Activated gamma-delta T cell treated with Interleukin-2 at 50 U/mL for 16 hours (primary cell): ENCODE data around the gene PRX.
"Not testable (repeated sequence)": the region's sequence is repeated elsewhere in the genome, so short reads cannot be mapped to it uniquely, and the experiment has no call there.

ENCODE experiments used
- DNase-seq: peaks from one replicate; pipeline ENCODE4 v3.0.0-alpha.2; 2020

The PRX gene

DNA sequence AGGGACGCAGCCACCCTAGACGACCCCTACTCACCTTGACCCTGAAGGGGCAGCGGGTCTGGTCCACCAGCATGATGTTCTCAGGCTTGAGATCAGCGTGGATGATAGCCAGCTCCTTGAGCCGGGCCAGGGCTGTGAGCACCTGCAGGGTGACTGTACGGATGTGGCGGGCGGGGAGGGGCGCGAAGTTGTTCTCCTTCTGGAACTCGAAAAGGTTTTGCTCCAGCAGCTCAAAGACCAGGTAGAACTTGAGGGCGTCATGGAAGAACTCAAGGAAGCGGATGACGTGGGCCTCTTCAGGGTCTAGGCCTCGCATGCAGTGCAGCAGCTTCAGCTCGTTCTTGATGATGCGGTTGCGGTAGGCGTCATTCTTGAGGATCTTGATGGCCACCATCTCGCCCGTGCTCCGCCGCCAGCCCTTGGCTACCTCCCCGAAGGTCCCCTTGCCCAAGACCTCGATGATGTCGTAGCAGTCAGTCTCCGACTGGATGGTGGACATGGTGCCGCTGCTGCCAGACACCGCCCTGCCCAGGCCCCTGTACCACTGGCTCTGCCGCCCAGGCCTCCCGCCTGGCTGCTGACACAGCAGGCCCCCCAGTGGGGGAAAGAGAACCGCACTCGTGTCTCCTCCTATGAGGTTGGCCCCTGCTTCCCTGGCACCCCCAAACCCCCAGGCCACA lies 23.6 kb downstream of the PRX start:
- DNase-seq, result no peak

DNA sequence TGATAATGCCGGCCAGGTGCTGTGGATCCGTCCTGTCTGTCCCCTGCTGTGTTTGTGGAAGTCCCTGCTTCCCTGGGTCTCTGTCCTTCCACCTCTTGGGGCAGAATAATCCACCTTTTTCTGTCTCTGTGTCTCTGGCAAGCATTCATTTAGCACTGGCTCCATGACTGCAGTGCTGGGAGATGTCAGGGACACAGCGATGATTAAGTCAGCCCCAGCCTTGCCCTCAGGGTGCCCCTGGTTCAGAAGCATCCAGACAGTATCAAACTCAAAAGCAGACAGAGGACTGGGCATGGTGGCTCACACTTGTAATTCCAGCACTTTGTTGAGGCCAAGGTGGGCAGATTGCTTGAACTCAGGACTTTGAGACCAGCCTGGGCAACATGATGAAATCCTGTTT lies 24.7 kb downstream of the PRX start:
- DNase-seq, result no peak

DNA sequence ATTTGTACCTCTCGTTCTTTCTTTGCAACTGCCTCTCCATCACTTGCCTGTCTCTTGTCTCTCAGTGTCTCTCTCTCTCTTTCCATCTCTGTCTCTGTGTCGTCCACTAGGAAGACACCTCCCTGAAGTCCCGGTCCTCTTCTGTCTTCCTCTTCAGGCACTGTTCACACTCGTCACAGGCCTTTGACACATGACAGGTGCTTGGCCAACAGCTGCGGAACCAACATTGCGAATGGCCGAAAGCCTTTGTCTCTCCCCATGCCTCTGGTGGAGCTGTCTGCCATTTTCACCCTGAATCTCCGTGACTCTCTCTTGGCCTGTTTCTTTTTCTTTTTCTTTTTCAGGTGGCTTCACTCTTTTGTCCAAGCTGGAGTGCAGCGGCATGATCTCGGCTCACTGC lies 26.0 kb downstream of the PRX start:
- DNase-seq, result no peak

DNA sequence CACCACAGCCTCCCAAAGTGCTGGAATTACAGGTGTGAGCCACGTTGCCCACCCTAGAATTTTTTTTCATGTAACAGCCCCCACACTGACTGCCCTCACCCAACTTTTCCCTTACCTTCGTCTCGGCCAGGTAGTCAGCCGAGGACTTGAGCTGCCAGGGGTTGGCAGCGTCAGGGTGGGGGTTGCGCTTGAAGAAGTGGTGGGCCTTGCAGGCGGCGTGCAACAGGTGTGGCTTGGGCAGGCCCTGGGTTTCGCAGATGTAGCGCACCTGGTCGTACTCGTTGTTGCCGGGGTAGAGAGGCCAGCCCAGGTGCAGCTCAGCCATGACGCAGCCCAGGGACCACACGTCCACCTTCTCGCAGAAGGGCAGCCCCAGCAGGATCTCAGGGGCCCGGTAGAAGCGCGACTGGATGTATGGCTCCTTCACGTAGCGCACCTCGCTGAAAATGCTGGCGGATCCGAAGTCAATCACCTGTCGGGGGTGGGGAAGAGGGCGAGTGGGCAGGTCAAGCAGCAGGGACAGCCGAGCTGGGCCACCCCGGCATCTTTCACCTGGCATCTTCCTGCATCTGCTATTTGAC lies 29.4 kb downstream of the PRX start:
- DNase-seq, result no peak

DNA sequence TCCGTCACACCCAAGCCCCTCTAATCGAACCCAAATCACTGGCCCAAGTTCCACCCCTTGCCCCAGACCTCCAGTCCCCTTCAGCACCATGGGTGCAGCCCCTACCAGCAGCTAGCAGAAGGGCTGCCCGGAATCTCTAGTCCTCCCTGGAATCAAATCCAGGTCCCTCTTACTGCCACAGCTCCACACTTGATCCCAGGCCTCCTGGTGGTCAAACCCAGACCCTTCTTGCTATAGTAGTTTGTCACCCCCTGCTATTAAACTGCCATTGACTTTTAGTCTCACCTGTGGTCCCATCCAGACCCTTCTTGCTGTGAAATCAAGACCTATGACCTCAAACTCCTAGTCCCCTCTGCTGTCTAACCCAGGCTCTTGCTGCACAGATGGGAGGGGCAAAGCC lies 31.9 kb downstream of the PRX start:
- no peak for DNase-seq

DNA sequence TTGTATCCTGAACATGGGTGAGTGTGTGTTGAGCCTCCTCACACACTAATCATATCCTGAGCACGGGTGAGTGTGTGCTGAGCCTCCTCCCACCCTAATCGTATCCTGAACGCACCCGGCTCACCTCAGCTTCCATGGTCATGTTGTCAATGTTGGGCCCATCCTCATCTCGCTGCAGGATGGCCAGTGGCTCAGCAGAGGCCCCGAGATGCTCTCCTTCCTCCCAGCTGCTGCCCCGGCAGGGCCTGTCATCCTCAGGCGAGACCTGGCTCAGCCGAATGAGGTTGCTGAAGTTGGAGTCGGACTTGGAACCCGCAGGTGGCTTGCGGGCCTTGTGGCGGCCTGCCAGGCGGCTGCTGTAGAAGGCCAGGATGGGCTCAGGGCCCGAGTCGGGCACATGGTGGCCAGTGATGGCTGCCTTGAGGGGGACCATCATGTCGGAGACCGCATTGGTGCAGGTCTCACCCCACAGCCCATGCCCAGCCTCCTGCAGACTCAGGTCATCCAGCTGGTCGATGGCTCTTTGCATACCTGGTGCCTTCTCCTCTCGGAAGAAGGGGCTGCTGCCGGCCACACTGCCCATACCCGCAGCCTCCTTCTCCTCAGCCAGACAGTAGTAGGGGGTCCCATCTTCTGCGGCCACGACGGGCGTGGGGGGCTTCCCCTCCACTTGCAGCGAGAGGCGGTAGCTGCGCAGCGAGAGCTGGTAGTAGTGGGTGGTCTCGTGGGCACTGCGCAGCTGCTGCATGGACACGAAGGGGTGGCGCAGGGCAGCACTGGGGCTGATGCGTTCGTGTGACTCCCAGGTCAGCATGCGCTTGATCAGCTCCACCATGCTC lies 32.8 kb downstream of the PRX start:
- no peak for DNase-seq

DNA sequence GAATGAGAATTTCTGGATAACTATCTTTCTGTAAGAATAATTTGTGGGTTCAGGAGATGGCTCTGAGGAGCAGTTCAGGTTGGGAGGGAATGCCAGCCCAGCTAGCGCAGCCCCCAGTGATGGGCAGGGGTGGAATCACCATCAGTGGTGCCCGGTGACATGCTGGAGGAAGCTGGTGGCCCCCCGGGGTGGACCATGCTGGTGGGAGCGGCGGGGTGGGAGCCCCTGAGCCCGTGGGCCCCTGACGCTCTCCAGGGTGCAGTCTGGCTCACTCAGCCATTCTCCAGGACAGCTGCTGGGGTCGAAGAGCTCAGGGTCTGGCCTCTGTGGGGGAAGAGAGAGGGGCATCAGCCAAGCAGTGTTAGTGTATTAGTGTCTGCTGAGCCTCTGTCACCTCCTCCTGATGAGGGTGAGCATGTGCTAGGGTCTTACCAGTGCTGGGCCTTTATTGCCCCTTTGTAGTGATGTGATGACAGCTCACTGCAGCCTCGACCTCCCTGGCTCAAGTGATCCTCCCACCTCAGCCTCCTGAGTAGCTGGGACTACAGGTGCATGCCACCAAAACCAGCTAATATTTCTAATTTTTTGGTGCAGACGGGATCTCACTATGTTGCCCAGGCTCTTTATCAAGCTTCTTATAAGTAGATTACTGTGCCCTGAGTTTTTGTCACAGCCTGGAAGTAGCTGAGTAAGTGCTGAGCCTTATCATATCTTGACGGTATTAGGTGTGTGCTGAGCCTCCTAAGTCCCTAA lies 33.6 kb downstream of the PRX start:
- no peak for DNase-seq

DNA sequence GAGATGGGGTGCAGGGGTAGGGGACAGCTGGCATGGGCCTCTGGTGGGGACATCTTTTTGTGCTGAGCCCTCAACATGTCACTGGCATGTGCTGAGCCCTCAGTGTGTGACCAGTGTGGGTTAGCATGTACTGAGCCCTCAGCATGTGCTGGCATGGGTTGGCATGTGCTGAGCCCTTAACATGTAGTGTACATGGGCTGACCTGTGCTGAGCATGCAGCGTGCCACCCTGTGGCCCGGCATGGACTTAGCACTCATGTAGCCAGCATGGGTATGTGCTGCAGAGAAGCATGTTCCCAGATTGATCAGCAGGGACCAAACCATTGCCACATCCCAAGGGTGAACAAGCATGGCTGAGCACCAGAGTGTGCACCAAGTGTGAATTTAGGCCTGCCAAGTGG lies 34.7 kb downstream of the PRX start:
- DNase-seq, result no peak

DNA sequence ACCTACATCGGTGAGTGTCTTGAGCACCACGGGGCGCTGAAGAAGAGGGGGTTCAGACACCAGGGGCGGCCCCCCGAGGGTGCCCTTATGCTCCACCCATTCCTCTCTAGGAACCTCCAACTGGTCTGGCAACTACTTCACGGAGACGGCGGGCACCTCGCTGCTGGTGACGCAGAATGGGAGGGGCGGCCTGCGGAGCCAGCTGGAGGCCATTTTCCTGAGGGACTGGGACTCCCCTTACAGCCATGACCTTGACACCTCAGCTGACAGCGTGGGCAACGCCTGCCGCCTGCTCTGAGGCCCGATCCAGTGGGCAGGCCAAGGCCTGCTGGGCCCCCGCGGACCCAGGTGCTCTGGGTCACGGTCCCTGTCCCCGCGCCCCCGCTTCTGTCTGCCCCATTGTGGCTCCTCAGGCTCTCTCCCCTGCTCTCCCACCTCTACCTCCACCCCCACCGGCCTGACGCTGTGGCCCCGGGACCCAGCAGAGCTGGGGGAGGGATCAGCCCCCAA lies 35.2 kb downstream of the PRX start:
- no peak for DNase-seq

DNA sequence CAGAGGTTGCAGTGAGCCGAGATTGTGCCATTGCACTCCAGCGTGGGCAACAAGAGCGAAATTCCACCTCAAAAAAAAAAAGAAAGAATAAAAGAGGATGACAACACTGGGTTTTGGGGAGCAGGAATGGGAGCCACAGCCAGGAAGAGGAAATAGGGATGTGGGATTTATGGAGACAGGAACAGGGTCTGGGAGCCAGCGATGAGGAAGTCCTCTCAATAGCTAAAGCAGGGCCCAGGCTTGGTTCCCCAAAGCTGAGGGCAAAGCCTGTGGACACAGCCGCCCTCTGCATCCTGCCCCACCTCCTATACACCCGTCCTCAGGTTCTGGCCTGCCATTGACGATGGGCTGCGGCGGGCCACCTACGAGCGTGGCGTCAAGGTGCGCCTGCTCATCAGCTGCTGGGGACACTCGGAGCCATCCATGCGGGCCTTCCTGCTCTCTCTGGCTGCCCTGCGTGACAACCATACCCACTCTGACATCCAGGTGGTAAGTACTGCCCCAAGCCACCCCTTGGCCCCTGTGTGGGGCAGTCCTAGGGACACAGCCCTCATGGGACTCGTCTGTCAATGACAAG lies 36.8 kb downstream of the PRX start:
- no peak for DNase-seq

DNA sequence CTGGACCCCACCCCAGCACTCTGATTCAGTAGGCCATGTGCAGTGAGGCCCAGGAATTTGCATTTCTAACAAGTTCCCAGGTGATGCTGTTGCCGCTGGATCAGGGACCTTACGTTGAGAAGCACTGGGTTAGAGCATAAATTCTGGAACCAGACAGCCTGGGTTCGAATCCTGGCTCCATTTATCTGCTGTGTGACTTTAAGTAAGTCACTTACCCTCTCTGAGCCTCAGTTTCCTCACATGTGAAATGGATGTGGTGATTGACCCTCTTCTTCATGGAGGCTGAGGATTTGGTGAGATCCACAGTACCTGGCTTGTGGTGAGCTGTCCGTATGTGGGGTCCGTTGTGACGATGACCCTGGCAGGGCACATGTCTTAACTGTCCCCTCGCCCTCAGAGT lies 39.1 kb downstream of the PRX start:
- no peak for DNase-seq

DNA sequence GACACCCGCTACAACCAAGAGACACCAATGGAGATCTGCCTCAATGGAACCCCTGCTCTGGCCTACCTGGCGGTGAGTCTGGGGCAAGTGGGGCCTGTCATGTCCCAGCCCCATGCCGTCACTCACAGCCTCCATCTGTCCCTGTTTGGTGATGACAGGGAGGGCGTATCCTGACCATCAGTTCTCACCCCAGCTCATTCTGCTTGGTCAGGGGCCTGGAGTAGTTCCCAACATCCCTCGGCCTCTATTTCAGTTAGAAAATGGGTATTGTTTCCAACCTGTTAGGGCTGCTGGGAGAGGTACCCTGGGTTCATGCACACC lies 41.4 kb downstream of the PRX start:
- no peak for DNase-seq

DNA sequence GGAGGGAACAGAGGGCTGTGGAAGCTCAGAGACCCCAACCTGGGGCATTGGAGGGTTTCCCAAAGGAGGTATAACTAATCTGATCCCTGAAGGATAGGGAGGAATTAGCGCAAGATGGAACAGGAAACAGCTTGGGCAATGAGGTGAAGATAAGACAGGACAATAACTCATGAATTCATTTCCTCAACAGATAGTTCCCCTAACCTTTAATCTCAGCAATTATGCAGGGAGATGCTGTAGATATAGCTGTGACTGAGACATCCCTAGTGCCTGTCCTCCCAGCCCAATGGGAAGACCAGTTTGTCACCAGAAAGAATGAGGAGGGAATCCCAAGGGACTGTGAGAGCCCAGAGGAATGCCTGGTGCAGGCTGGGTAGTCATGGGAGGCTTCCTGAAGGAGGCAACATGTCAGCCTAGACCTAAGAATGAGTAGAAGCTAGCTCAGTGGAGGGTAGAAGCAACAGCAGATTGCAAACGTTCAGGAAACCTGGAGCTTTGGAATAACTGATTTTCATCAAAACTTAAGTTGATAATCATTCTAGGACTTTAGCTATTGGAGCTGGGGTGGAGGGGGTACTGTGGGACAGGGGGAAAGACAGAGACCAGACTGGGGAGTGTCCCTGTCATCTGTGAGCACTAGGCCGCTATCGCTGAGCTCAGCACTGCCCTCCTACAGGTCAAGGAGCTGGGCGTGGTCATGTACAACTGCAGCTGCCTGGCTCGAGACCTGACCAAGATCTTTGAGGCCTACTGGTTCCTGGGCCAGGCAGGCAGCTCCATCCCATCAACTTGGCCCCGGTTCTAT lies 42.0 kb downstream of the PRX start:
- DNase-seq, result no peak

DNA sequence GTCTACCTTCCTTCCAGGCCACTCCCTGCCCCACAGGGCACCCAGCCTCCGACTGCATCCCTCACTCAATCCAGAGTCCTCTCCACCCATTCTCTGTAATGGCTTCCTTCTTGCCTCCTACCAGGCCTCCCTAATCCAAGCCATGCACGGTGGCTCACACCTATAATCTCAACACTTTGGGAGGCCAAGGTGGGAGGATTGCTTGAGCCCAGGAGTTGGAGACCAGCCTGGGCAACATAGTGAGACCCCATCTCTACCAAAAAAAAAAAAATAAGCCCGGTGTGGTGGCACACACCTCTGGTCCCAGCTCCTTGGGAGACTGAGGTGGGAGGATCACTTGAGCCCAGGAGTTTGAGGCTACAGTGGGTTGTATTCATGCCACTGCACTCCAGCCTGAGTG lies 42.9 kb downstream of the PRX start:
- not testable (repeated sequence) for DNase-seq

DNA sequence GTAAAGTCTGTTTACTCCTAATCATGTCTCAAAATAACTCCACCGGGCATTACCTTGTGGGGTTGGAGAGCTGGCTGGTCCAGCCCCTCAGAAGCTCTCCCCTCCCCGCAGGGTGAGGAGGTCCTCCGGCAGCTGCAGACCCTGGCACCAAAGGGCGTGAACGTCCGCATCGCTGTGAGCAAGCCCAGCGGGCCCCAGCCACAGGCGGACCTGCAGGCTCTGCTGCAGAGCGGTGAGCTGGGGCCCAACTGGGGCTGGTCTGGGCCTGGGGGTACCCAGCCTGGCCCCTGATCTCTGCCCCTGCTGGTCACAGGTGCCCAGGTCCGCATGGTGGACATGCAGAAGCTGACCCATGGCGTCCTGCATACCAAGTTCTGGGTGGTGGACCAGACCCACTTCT lies 43.4 kb downstream of the PRX start:
- no peak for DNase-seq

DNA sequence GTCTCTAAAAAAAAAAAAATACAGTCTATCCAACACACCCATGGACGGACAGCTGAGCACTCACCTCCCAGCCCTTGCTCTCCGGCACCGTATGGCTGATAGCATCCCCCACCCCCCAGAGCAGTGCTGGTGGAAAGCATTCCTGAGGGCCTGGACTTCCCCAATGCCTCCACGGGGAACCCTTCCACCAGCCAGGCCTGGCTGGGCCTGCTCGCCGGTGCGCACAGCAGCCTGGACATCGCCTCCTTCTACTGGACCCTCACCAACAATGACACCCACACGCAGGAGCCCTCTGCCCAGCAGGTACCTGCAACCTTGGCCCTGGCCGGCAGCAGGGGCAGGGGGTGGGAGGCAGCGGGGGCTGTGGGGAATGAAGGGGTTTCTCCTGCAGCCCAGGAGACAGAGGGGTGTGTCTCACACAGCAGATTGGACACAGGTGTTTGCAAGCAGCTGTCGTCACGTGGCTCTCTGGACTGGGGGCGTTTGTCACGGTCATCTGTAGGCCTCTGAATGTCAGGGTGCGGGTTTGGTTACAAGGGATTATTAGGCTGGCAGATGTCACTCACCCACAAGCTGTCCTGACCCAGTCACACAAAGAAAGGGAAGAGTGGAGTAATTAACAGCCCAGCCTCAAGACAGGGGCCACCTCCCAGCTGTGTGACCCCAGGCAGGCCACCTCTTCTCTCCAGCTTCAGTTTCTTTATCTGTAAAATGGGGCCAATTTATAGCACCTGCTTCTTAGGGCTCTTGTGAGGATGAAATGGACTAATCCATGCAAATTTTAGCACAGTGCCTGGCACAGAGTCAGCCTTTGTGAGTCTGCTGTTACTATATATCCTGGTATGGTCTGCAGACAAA lies 45.4 kb downstream of the PRX start:
- DNase-seq, result no peak

DNA sequence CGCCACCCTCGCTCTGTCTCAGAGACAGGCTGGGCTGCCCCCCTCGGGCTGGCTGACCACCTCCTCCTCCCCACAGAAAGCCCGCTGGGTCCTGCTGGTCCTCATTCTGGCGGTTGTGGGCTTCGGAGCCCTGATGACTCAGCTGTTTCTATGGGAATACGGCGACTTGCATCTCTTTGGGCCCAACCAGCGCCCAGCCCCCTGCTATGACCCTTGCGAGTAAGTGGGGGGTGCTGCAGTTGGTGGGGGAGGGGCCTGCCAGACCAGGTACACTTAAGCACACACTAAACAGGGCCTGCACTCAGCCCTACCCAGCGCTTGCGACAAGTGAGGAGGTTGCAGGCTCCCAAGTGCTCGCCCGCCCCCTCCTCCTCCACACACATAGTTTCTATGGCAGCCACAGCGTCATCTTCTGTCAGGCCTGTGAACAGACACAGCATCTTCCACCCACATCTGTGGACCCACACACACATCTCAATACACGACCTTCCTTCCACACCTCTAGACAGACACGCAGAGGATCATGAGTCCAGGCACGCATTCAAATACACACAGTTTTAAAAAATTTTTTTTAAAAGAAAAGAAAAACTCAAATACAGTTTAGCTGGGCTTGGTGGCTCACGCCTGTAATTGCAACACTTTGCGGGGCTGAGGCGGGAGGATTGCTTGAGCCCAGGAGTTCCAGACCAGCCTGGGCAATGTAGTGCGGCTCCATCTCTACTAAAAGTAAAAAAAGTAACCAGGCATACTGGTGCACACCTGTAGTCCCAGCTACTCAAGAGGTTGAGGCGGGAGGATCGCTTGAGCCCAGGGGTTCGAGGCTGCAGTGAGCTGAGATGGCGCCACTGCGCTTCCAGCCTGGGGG lies 46.2 kb downstream of the PRX start:
- DNase-seq, result no peak

DNA sequence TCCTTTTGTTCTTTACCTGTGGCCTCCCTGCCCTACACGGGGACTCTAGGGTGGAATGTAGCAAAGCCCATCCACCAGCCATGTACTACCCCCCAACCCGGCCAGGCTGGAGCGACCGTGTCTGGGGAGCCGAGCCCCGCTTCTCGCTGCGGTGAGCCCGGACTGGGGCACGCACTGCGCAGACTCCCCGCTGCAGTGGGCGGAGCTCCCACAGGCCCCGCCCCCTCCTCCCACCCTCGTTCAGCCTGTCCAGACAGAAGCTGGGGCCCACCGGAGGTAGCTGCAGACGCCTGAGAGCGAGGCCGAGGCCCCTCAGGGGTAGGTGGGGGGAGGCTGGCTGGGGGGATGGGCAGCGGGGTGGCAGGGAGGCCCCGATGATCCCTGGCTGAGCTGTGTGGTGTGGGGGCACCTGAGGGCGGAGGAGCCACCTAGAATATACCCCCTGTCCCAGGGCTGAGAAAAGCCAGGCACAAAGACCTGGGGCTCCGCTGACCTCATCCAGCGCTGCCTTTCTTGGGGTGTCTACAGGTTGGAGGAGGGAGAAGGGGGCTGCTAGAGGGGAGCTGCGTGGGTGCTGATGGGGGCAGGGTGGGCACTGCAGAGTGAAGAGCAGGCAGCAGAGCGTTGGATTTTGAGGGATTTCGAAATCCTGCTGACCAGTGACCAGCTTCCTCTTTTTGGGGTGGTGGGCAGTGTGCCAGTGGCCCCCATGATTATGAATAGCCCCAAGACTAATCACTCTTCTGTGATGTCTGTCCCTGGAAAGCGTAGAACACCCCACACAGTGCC lies 47.4 kb downstream of the PRX start:
- DNase-seq, result peak; percentile 12

DNA sequence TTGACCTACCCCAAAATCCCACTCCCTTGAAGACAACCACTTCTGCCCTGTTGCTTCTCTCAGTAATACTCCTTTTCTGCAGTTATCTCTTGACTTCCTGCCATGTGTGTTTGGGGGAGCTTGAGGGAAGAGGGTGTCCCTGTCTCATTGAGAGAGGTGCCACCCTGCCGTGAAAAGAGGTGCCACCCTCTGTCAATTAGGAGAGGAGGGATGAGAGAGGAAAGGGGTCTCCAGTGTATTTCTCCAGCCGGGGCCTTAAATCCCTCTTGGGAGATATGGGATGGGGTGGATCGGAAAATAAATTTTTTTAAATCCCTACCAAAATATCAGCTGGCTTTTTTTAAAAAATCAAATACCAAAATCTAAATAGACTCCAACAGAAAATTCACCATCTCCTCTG lies 48.2 kb downstream of the PRX start:
- DNase-seq, result no peak
